ENCODE results near the gene C10orf90. TPM values are rescaled to one million over a fixed set of nuclear protein-coding genes. Genes with fewer than 3 reads are reported as not detected.

The C10orf90 gene
- total and polyA plus RNA-seq, 2 donors (not counting 3 experiments of a cell fraction or from before 2014, with no cell fraction given), result not detected

DNA sequence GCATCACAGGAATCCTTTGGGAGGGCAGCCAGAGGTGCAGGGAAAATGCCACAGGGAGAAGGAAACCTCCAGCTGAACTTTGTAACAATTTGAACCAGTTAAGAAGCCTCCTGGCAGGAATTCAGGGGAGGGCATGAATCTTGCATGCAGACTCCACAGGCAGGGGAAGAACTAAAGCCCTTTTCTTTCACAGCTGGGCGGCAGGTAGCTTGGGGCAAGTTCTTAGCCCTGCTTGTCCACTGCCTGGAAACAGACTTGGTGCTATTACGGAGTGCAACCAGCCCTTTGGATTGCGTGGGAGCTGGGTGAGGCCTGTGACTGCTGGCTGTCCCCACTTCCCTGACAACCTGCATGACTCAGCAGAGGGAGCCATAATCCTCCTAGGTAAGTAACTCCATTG lies 230.6 kb downstream of the C10orf90 start:
- DNase-seq (ENCODE audit: low read depth, low spot score) (no peak), FAIRE-seq (no peak)
- no peak overlapping the region for H3K27ac ChIP-seq (ENCODE audit: insufficient read depth, low read depth, low read length)
- ChIA-PET POLR2A (no interaction called here), CTCF (no interaction called here)
- H3K36me3 ChIP-seq (ENCODE audit: control insufficient read depth in 2 of 2, extremely low read depth in 1 of 2, insufficient read depth in 2 of 2, low read length in 2 of 2), result no peaks in the 10 kb centered on the region
- dilution Hi-C loops (cut with MboI; ENCODE audit: extremely low pct_ligation_motif_present, low sequenced_read_pairs), result no loop called here
- no peaks in the 10 kb centered on the region for H3K4me1 ChIP-seq (ENCODE audit: control insufficient read depth, extremely low read depth, insufficient read depth, low read length)
- H3K9me1 ChIP-seq (replicated peaks; ENCODE audit: control insufficient read depth, extremely low read depth, insufficient read depth, low read length), result no peaks in the 10 kb centered on the region
- no TSS peak for BruUV-seq (replicated peaks)
- intact Hi-C loops (cut with micrococcal nuclease), result loop anchor here (2.0 kb wide), 1 partner anchor 19 kb away; no protein-coding TSS in a partner anchor
- no peak overlapping the region for H3K9ac ChIP-seq (replicated peaks; ENCODE audit: extremely low read depth, insufficient read depth, low read length)
- H3K4me3 ChIP-seq (replicated peaks in 1 of 3; ENCODE audit: insufficient read depth in 1 of 3, low read depth in 1 of 3, low read length in 3 of 3), result no peak overlapping the region
- no peak for TF ChIP-seq FOS (IDR thresholded peaks at IDR 0.05; ENCODE audit: borderline replicate concordance, insufficient read depth, low read length)
- no peak for TF ChIP-seq GATA2 (IDR thresholded peaks at IDR 0.05; ENCODE audit: insufficient read depth, insufficient read length, low read depth, low read length)
- no peak for TF ChIP-seq JUN (IDR thresholded peaks at IDR 0.05; ENCODE audit: borderline replicate concordance, insufficient read depth, insufficient read length, low read depth)
- TF ChIP-seq POLR2A (IDR thresholded peaks at IDR 0.05; ENCODE audit: low read depth, low read length), result no peak
- TF ChIP-seq, protein P1, sequence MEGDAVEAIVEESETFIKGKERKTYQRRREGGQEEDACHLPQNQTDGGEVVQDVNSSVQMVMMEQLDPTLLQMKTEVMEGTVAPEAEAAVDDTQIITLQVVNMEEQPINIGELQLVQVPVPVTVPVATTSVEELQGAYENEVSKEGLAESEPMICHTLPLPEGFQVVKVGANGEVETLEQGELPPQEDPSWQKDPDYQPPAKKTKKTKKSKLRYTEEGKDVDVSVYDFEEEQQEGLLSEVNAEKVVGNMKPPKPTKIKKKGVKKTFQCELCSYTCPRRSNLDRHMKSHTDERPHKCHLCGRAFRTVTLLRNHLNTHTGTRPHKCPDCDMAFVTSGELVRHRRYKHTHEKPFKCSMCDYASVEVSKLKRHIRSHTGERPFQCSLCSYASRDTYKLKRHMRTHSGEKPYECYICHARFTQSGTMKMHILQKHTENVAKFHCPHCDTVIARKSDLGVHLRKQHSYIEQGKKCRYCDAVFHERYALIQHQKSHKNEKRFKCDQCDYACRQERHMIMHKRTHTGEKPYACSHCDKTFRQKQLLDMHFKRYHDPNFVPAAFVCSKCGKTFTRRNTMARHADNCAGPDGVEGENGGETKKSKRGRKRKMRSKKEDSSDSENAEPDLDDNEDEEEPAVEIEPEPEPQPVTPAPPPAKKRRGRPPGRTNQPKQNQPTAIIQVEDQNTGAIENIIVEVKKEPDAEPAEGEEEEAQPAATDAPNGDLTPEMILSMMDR (IDR thresholded peaks at IDR 0.05; ENCODE audit: extremely low read depth in 1 of 2, insufficient read depth in 1 of 2, low read depth in 1 of 2, low read length in 2 of 2), result no peak
- TF ChIP-seq MYC (IDR thresholded peaks at IDR 0.05; ENCODE audit: low read depth, low read length), result no peak
- TF ChIP-seq, protein P2, sequence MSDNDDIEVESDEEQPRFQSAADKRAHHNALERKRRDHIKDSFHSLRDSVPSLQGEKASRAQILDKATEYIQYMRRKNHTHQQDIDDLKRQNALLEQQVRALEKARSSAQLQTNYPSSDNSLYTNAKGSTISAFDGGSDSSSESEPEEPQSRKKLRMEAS (IDR thresholded peaks at IDR 0.05; ENCODE audit: insufficient read depth, insufficient read length), result no peak
- TF ChIP-seq EZH2 (IDR thresholded peaks at IDR 0.05; ENCODE audit: borderline replicate concordance, low read depth, low read length, severe bottlenecking), result no peak
- TF ChIP-seq POLR2AphosphoS5 (IDR thresholded peaks at IDR 0.05; ENCODE audit: insufficient read depth, low read depth, low read length), result no peak
- no peaks in the 10 kb centered on the region for H4K20me1 ChIP-seq (replicated peaks; ENCODE audit: control insufficient read depth, extremely low read depth, insufficient read depth, low read length)
- H3K27me3 ChIP-seq (ENCODE audit: control insufficient read depth in 2 of 2, insufficient read depth in 2 of 2, low read length in 2 of 2), result no peaks in the 10 kb centered on the region
- H3K79me2 ChIP-seq (ENCODE audit: control insufficient read depth, insufficient read depth, low read length), result no peaks in the 10 kb centered on the region
- H2AFZ ChIP-seq (ENCODE audit: low read depth, low read length), result no peak overlapping the region
- no peak overlapping the region for H3K4me2 ChIP-seq (ENCODE audit: insufficient read depth, low read length)
- no peaks in the 10 kb centered on the region for H3K9me3 ChIP-seq (replicated peaks; ENCODE audit: control insufficient read depth, insufficient read depth, low read length)
